ENCODE data around the gene RNF25.

DNA sequence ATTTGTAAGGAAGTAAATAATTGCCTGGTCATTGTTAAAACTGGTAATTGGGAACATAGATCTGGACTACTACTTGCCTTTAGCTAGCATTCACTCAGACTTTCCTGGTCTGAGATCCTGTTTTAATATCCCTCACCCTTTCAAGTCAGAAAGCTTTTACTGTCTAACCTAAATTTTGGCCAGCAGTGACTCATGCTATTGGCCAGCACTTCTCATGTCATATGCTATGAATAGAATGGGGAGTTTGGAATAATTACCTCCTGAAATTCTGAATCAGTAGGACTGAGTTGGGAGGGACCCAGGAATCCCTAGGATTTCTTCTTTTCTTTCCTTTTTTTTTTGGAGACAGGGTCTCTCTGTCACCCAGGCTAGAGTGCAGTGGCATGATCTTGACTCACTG lies 19.4 kb upstream of the RNF25 start:
- TF ChIP-seq, protein P1, sequence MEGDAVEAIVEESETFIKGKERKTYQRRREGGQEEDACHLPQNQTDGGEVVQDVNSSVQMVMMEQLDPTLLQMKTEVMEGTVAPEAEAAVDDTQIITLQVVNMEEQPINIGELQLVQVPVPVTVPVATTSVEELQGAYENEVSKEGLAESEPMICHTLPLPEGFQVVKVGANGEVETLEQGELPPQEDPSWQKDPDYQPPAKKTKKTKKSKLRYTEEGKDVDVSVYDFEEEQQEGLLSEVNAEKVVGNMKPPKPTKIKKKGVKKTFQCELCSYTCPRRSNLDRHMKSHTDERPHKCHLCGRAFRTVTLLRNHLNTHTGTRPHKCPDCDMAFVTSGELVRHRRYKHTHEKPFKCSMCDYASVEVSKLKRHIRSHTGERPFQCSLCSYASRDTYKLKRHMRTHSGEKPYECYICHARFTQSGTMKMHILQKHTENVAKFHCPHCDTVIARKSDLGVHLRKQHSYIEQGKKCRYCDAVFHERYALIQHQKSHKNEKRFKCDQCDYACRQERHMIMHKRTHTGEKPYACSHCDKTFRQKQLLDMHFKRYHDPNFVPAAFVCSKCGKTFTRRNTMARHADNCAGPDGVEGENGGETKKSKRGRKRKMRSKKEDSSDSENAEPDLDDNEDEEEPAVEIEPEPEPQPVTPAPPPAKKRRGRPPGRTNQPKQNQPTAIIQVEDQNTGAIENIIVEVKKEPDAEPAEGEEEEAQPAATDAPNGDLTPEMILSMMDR (conservative IDR thresholded peaks at IDR 0.05; ENCODE audit: low read depth, low read length): no peak
- TF ChIP-seq SMC3 (IDR thresholded peaks at IDR 0.05; ENCODE audit: low read depth, low read length): no peak
- no peak for TF ChIP-seq POLR2A (IDR thresholded peaks at IDR 0.05; ENCODE audit: low read depth, low read length)
- no peak for TF ChIP-seq RAD21 (IDR thresholded peaks at IDR 0.05; ENCODE audit: low read length)
- TF ChIP-seq, protein P2, sequence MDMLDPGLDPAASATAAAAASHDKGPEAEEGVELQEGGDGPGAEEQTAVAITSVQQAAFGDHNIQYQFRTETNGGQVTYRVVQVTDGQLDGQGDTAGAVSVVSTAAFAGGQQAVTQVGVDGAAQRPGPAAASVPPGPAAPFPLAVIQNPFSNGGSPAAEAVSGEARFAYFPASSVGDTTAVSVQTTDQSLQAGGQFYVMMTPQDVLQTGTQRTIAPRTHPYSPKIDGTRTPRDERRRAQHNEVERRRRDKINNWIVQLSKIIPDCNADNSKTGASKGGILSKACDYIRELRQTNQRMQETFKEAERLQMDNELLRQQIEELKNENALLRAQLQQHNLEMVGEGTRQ (IDR thresholded peaks at IDR 0.05; ENCODE audit: low read depth, low read length): no peak
- TF ChIP-seq MAFK (IDR thresholded peaks at IDR 0.05; ENCODE audit: low read depth, low read length): no peak
- no peak for TF ChIP-seq FOS (IDR thresholded peaks at IDR 0.05; ENCODE audit: low read depth, low read length)
- no peak for TF ChIP-seq CEBPB (IDR thresholded peaks at IDR 0.05; ENCODE audit: low read depth, low read length)
- TF ChIP-seq CHD1 (IDR thresholded peaks at IDR 0.05; ENCODE audit: low read depth, low read length): no peak
- no peak for TF ChIP-seq MXI1 (IDR thresholded peaks at IDR 0.05; ENCODE audit: borderline replicate concordance, low read depth, low read length)
- no peak for TF ChIP-seq RCOR1 (IDR thresholded peaks at IDR 0.05; ENCODE audit: insufficient replicate concordance, low read length)
- TF ChIP-seq, protein P3, sequence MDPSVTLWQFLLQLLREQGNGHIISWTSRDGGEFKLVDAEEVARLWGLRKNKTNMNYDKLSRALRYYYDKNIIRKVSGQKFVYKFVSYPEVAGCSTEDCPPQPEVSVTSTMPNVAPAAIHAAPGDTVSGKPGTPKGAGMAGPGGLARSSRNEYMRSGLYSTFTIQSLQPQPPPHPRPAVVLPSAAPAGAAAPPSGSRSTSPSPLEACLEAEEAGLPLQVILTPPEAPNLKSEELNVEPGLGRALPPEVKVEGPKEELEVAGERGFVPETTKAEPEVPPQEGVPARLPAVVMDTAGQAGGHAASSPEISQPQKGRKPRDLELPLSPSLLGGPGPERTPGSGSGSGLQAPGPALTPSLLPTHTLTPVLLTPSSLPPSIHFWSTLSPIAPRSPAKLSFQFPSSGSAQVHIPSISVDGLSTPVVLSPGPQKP (IDR thresholded peaks at IDR 0.05; ENCODE audit: borderline replicate concordance, low read depth, low read length): no peak
